ENCODE measurements around the gene PLXNA4. TPM values are rescaled to one million over a fixed set of nuclear protein-coding genes. Genes with fewer than 3 reads are reported as not detected.

The PLXNA4 gene
- total and polyA plus RNA-seq, 2 experiments from 2014 or later = 0.32 TPM; not detected in 1

DNA sequence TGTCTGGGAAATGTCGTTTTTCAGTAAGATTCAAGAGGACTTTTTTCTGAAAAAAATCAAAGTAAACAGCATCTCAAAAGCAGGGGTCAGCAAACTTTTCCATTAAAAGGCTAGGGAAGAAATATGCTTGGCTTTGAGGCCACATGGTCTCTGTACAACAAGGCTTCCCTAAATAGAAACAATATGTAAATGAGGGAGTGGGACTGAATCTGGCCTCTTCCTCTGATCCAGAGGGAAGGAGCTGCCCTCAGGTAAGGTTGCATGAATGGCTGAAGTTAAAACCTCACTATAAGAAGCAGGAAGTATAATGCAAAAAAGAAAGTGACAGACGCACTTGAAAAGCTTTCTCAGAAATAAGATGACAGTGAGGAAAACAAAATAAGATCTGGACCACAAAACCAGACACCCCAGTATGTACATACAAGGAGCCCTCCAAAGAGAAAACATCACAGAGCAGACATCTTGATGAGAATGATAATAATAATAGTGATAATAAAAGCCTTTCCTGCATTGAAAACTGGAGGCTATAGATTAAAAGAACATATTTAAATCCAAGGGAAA lies 115.2 kb downstream of the PLXNA4 start:
- no peaks in the 10 kb centered on the region for H3K9me3 ChIP-seq (ENCODE audit: low read depth)
- no peaks in the 10 kb centered on the region for H3K4me1 ChIP-seq (ENCODE audit: insufficient read depth)
- in situ Hi-C loops (cut with MboI) = no loop called here
- WGBS, 2 experiments (ENCODE audit: low coverage in 1 of 2, low lambda C conversion rate in 2 of 2, missing lambda C conversion rate in 2 of 2) = 41 to 58% methylated on average over 2 of the region's 2 CpGs
- TF ChIP-seq EZH2phosphoT487 (IDR thresholded peaks at IDR 0.05; ENCODE audit: insufficient read depth, low read depth) (no peak), EZH2 (IDR thresholded peaks at IDR 0.05; ENCODE audit: insufficient read depth, poor library complexity, severe bottlenecking) (no peak)
- H3K36me3 ChIP-seq (ENCODE audit: low read depth) = no peaks in the 10 kb centered on the region
- no peaks in the 10 kb centered on the region for H3K79me2 ChIP-seq (ENCODE audit: insufficient read depth)
- H3K27ac ChIP-seq = no peak overlapping the region
- no peak overlapping the region for H3K4me3 ChIP-seq
- peaks cover 8% of the 10 kb centered on the region; the same call in 1 of the 2 replicates for H3K27me3 ChIP-seq (replicated peaks; ENCODE audit: insufficient read depth)
- H3K4me2 ChIP-seq (ENCODE audit: unreplicated experiment) = no peak overlapping the region
- H2AFZ ChIP-seq = no peak overlapping the region
- H3K9me2 ChIP-seq (ENCODE audit: insufficient read depth) = no peaks in the 10 kb centered on the region
- no peaks in the 10 kb centered on the region for H3F3A ChIP-seq (ENCODE audit: insufficient read depth)
- H3K9ac ChIP-seq = no peak overlapping the region
- DNase-seq = no peak
- H4K20me1 ChIP-seq (ENCODE audit: insufficient read depth) = no peaks in the 10 kb centered on the region

DNA sequence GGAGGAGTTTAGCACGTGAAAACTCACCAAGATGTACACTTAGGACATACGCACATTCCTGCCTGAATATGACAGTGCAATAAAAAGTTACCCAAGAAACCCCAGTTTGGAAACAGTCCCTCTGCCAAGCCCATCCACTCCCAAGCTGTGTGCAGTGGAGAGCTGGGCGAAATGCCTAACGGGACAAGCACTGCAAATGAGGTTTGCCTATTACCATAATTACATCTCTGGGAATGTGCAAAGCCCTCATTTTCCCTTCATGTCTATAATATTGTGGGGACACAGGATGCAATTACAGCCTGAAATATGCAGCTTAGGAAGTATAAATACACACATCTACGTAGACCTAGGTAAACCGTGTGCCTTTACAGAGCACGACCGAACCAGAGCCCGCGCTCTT lies 117.5 kb downstream of the PLXNA4 start:
- 79 to 80% methylated on average over 10 of the region's 10 CpGs for WGBS, 2 experiments (ENCODE audit: low coverage in 1 of 2, low lambda C conversion rate in 2 of 2, missing lambda C conversion rate in 2 of 2)
- no peak overlapping the region for H3K27ac ChIP-seq
- no peaks in the 10 kb centered on the region for H3F3A ChIP-seq (ENCODE audit: insufficient read depth)
- in situ Hi-C loops (cut with MboI) = no loop called here
- H3K9me3 ChIP-seq (ENCODE audit: low read depth) = no peaks in the 10 kb centered on the region
- H3K4me1 ChIP-seq (ENCODE audit: insufficient read depth) = no peaks in the 10 kb centered on the region
- peaks cover 8% of the 10 kb centered on the region; the same call in 1 of the 2 replicates for H3K27me3 ChIP-seq (replicated peaks; ENCODE audit: insufficient read depth)
- H4K20me1 ChIP-seq (ENCODE audit: insufficient read depth) = no peaks in the 10 kb centered on the region
- H3K4me3 ChIP-seq = no peak overlapping the region
- TF ChIP-seq EZH2 (IDR thresholded peaks at IDR 0.05; ENCODE audit: insufficient read depth, poor library complexity, severe bottlenecking) = no peak
- no peak for TF ChIP-seq EZH2phosphoT487 (IDR thresholded peaks at IDR 0.05; ENCODE audit: insufficient read depth, low read depth)
- no peak for DNase-seq
- no peaks in the 10 kb centered on the region for H3K9me2 ChIP-seq (ENCODE audit: insufficient read depth)
- H3K9ac ChIP-seq = no peak overlapping the region
- H3K79me2 ChIP-seq (ENCODE audit: insufficient read depth) = no peaks in the 10 kb centered on the region
- no peaks in the 10 kb centered on the region for H3K36me3 ChIP-seq (ENCODE audit: low read depth)
- no peak overlapping the region for H3K4me2 ChIP-seq (ENCODE audit: unreplicated experiment)
- no peak overlapping the region for H2AFZ ChIP-seq

- H3K9me3 ChIP-seq (ENCODE audit: low read depth) = no peaks in the 10 kb centered on the region
- H3K4me3 ChIP-seq = no peak overlapping the region
- no peaks in the 10 kb centered on the region for H3K4me1 ChIP-seq (ENCODE audit: insufficient read depth)
- no peaks in the 10 kb centered on the region for H3K9me2 ChIP-seq (ENCODE audit: insufficient read depth)
- H4K20me1 ChIP-seq (ENCODE audit: insufficient read depth) = no peaks in the 10 kb centered on the region
- H3F3A ChIP-seq (ENCODE audit: insufficient read depth) = no peaks in the 10 kb centered on the region
- peaks cover 8% of the 10 kb centered on the region; the same call in 1 of the 2 replicates for H3K27me3 ChIP-seq (replicated peaks; ENCODE audit: insufficient read depth)
- H3K4me2 ChIP-seq (ENCODE audit: unreplicated experiment) = no peak overlapping the region
- WGBS, 2 experiments (ENCODE audit: low coverage in 1 of 2, low lambda C conversion rate in 2 of 2, missing lambda C conversion rate in 2 of 2) = 38 to 40% methylated on average over 3 of the region's 3 CpGs
- no peak overlapping the region for H3K27ac ChIP-seq
- no peaks in the 10 kb centered on the region for H3K79me2 ChIP-seq (ENCODE audit: insufficient read depth)
- no peak overlapping the region for H2AFZ ChIP-seq
- H3K36me3 ChIP-seq (ENCODE audit: low read depth) = no peaks in the 10 kb centered on the region
- in situ Hi-C loops (cut with MboI) = no loop called here
- no peak for DNase-seq
- no peak for TF ChIP-seq EZH2phosphoT487 (IDR thresholded peaks at IDR 0.05; ENCODE audit: insufficient read depth, low read depth)
- TF ChIP-seq EZH2 (IDR thresholded peaks at IDR 0.05; ENCODE audit: insufficient read depth, poor library complexity, severe bottlenecking) = no peak
- H3K9ac ChIP-seq = no peak overlapping the region
Measured at GRCh38 chr7:132457658-132458057, 118.6 kb downstream of the PLXNA4 start.

DNA sequence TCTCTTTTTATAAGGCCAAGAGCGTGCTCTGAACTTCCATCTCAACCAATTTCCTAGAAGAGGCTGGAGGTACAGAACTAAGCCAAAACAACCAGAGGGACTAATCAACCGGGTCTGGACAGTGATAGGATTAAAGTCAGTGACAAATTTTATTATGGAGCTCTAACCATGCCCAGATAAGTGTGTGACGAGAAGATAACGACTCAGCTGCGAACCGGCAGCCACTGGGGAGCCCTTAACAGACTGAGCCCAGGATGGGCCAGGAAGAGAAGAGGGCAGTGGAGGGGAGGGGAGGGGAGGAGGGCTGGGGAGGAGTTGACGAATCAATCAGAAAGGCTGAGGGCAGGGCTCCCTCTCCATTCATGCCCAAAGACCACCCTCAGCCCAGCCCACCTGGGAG lies 119.9 kb downstream of the PLXNA4 start:
- no peaks in the 10 kb centered on the region for H3K9me3 ChIP-seq (ENCODE audit: low read depth)
- WGBS, 2 experiments (ENCODE audit: low coverage in 1 of 2, low lambda C conversion rate in 2 of 2, missing lambda C conversion rate in 2 of 2) = 52 to 56% methylated on average over 6 to 7 of the region's 7 CpGs

More for the DNA sequence above, 119.9 kb downstream of the PLXNA4 start:
- Histone ChIP-seq H3K4me1 (ENCODE audit: insufficient read depth) (no peaks in the 10 kb centered on the region), H3K9me2 (ENCODE audit: insufficient read depth) (no peaks in the 10 kb centered on the region), H3K4me2 (ENCODE audit: unreplicated experiment) (no peak overlapping the region), H4K20me1 (ENCODE audit: insufficient read depth) (no peaks in the 10 kb centered on the region), H3K4me3 (no peak overlapping the region), H3K79me2 (ENCODE audit: insufficient read depth) (no peaks in the 10 kb centered on the region), H3K36me3 (ENCODE audit: low read depth) (no peaks in the 10 kb centered on the region), H2AFZ (no peak overlapping the region), H3K27ac (no peak overlapping the region), H3F3A (ENCODE audit: insufficient read depth) (no peaks in the 10 kb centered on the region), H3K27me3 (replicated peaks; ENCODE audit: insufficient read depth) (no peaks in the 10 kb centered on the region; the same call in 1 of the 2 replicates), H3K9ac (no peak overlapping the region)
- TF ChIP-seq EZH2phosphoT487 (IDR thresholded peaks at IDR 0.05; ENCODE audit: insufficient read depth, low read depth) (no peak), EZH2 (IDR thresholded peaks at IDR 0.05; ENCODE audit: insufficient read depth, poor library complexity, severe bottlenecking) (no peak)
- in situ Hi-C loops (cut with MboI) = no loop called here
- DNase-seq = no peak

All from GM23248 (cell line).